Heart left ventricle (tissue), 13 donors: ENCODE measurements around the gene RASGEF1B.

ENCODE experiments used
- CTCF ChIP-seq, 12 donors: fragments of 200-600 bp; sonication (generic) in 4 of 12; IDR thresholded peaks; one replicate each; pipeline versions ENCODE4 v1.5.0 to v1.8.0; 2018 to 2022; ENCODE audit warnings: antibody characterized with exemption in 12 of 12, mild to moderate bottlenecking in 5 of 12
- POLR2A ChIP-seq, 2 donors: fragments of 450-650 bp; IDR thresholded peaks; one replicate each; pipeline ENCODE4 v1.6.1; 2017; ENCODE audit warnings: antibody characterized with exemption in 2 of 2, mild to moderate bottlenecking in 2 of 2, moderate library complexity in 2 of 2
- donor health status: ischemic (EF 13 %, LVEDD 7.1; RV severe dilation, severe dysfunction).
- donor health status: DM: no; HTN: yes; CAD: no.
- donor health status: DM: no; HTN: no; CAD: no.
- donor health status: ischemic (EF 25% LVEDD 6.9; RV normal size, moderate dysfunction).
- donor health status: ischemic (EF 25% LVEDD 5.7; RV mildly dilated, moderate dysfunction).
- donor health status: ischemic (EF 35%, LVEDD 5.7; RV mildly dilated, moderate dysfunction).
- donor health status: nonischemic (EF 11% LVEDD 7.7; RV severe dilation, severe dysfunction).
- donor health status: DM: yes; HTN: yes; CAD: no.
- donor health status: PGD.
- donor health status: ischemic (EF 29% LVEDD 5.4; RV normal size, mild dysfunction).
- donor health status: nonischemic (EF 23%, LVEDD 6.1; RV moderate dilation, normal function).

DNA sequence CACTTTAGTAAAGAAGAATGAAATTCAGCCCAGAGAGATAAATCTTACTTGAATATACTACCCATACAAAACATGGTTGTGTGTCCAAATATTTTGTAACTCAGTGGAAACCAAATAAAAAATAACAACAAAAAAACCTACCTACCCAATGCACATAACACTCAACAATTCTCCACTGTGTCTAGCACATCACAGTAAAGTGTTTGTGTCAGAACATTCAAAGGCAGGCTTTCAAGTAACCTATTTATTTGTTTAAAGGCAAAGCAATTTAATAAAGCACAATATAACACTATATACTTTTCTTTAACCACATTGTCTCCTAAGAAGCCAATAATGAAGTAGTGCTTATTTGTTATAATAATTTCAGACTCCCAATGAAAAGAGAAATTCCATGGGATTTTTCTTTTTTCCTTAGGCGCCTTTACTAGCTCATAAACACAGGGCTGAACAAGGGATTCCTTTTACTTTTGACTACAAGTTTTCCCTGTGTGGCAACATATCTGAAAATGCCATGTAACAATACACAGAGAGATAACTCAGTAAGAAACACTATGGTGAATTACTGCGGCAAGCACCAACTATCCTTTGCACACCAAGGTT is 13.7 kb downstream of the RASGEF1B start:
- TF ChIP-seq POLR2A (IDR thresholded peaks at IDR 0.05) = no peak
- TF ChIP-seq CTCF (IDR thresholded peaks at IDR 0.05) = no peak
